NCI-H2081 treated with DMSO at 0.1 percent for 48 hours (cell line): ENCODE results near the gene CACNB2.

Experiments used
- DNase-seq: peaks from one replicate; lab custom pipeline; 2025; lab: John Stamatoyannopoulos, UW

CACNB2 gene

GRCh38 chr10:18514537-18514936 is 374.3 kb downstream of the CACNB2 start:
- no peak for DNase-seq

- DNase-seq: no peak
Measured at GRCh38 chr10:18516851-18517250, 376.6 kb downstream of the CACNB2 start.

GRCh38 chr10:18523025-18523424 is 382.8 kb downstream of the CACNB2 start:
- DNase-seq: no peak

GRCh38 chr10:18523858-18524257 is 383.6 kb downstream of the CACNB2 start:
- no peak for DNase-seq

- DNase-seq: no peak
Measured at GRCh38 chr10:18527687-18528086, 387.5 kb downstream of the CACNB2 start.

- DNase-seq: no peak
Measured at GRCh38 chr10:18528292-18528691, 388.1 kb downstream of the CACNB2 start.

GRCh38 chr10:18532881-18533535 is 392.8 kb downstream of the CACNB2 start:
- DNase-seq: no peak

- no peak for DNase-seq
Measured at GRCh38 chr10:18533896-18534295, 393.7 kb downstream of the CACNB2 start.

- DNase-seq: no peak
Measured at GRCh38 chr10:18539335-18539734, 399.1 kb downstream of the CACNB2 start.

GRCh38 chr10:18540195-18540594 is 400.0 kb downstream of the CACNB2 start:
- DNase-seq: no peak

GRCh38 chr10:18542832-18543231 is 402.6 kb downstream of the CACNB2 start:
- no peak for DNase-seq

- no peak for DNase-seq
Measured at GRCh38 chr10:18545621-18546305, 405.5 kb downstream of the CACNB2 start.

GRCh38 chr10:18549105-18549504 is 408.9 kb downstream of the CACNB2 start:
- no peak for DNase-seq

- DNase-seq: no peak
Measured at GRCh38 chr10:18551473-18551872, 411.2 kb downstream of the CACNB2 start.

- DNase-seq: no peak
Measured at GRCh38 chr10:18554479-18554878, 414.3 kb downstream of the CACNB2 start.

GRCh38 chr10:18556522-18557147 is 416.4 kb downstream of the CACNB2 start:
- DNase-seq: no peak

GRCh38 chr10:18557960-18558359 is 417.7 kb downstream of the CACNB2 start:
- DNase-seq: no peak

GRCh38 chr10:18561861-18562551 is 421.8 kb downstream of the CACNB2 start:
- DNase-seq: no peak

GRCh38 chr10:18563003-18563726 is 422.9 kb downstream of the CACNB2 start:
- DNase-seq: no peak

GRCh38 chr10:18565006-18565405 is 424.8 kb downstream of the CACNB2 start:
- DNase-seq: no peak

- no peak for DNase-seq
Measured at GRCh38 chr10:18566177-18566576, 426.0 kb downstream of the CACNB2 start.

GRCh38 chr10:18567343-18567856 is 427.2 kb downstream of the CACNB2 start:
- no peak for DNase-seq
